GM12801 (cell line): Measurements from ENCODE around the gene HOXB6.

Experiments used
- TF ChIP-seq, protein P1 (sequence below): IDR thresholded peaks from one replicate; pipeline ENCODE4 v1.5.1; 2011; ENCODE audit warnings: control low read depth; ENCODE audit not compliant: insufficient read length; ENCODE audit errors: extremely low read depth

HOXB6 gene

DNA sequence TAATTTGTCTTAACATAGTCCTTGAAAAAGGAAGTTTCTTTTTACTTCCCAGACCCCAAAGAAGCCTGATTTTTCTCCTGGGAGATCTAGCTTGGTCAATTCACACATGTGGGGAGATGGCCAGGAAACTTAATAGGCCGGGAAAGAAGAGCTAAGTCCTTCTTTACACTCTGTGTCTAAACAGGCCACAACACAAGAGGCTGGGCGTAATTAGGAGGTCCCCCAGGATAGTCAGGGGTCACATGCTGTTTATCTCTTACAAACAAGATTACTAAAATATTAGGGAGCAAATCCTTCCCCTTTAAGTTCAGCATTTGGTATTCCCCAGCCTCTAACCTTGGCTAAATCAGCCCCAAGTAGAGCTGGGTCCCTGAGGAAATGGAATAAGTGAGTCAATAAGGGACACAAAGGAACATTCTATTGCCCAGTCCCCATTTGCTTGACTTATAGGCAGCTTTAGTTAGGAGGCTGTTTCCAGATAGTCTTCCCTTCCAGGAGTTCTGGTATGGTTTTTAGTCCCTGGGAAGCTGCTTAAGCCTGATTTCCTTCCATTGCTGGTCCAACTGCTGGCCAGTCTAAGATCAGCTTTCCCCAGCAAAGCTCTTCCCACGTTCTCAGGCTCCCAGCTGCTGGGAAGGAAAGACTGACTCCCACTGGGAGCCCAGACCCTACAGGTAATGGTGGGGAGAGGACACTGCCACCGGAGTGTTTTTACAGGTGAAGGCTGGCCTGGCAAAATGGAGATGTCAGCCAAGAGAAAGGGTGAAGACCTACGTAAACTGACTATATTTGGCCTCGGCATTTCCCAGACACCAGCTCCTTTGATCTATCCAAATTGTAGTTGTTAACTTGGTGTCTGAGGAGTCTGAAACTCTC lies 35.4 kb upstream of the HOXB6 start:
- TF ChIP-seq, protein P1, sequence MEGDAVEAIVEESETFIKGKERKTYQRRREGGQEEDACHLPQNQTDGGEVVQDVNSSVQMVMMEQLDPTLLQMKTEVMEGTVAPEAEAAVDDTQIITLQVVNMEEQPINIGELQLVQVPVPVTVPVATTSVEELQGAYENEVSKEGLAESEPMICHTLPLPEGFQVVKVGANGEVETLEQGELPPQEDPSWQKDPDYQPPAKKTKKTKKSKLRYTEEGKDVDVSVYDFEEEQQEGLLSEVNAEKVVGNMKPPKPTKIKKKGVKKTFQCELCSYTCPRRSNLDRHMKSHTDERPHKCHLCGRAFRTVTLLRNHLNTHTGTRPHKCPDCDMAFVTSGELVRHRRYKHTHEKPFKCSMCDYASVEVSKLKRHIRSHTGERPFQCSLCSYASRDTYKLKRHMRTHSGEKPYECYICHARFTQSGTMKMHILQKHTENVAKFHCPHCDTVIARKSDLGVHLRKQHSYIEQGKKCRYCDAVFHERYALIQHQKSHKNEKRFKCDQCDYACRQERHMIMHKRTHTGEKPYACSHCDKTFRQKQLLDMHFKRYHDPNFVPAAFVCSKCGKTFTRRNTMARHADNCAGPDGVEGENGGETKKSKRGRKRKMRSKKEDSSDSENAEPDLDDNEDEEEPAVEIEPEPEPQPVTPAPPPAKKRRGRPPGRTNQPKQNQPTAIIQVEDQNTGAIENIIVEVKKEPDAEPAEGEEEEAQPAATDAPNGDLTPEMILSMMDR: no peak

DNA sequence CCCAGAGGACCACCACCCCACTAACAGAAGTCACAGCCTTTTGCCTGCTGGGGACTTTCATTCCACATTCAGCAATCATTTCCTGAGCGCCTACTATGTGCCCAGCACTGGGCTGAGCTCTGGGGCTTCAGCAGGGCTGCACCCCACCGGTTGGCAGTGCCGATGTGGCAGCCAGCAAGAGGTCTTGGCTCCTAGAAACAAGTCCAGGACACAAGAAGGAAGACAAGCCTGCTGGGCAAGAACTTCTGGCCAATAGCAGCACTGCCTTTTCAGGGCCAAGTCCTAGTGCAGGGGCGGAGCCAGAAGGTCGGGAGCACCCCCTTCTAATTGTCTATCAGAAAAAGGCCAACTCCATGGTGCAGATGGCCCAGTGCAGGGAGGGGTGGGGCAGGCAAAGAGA lies 34.4 kb upstream of the HOXB6 start:
- TF ChIP-seq, protein P1: no peak

DNA sequence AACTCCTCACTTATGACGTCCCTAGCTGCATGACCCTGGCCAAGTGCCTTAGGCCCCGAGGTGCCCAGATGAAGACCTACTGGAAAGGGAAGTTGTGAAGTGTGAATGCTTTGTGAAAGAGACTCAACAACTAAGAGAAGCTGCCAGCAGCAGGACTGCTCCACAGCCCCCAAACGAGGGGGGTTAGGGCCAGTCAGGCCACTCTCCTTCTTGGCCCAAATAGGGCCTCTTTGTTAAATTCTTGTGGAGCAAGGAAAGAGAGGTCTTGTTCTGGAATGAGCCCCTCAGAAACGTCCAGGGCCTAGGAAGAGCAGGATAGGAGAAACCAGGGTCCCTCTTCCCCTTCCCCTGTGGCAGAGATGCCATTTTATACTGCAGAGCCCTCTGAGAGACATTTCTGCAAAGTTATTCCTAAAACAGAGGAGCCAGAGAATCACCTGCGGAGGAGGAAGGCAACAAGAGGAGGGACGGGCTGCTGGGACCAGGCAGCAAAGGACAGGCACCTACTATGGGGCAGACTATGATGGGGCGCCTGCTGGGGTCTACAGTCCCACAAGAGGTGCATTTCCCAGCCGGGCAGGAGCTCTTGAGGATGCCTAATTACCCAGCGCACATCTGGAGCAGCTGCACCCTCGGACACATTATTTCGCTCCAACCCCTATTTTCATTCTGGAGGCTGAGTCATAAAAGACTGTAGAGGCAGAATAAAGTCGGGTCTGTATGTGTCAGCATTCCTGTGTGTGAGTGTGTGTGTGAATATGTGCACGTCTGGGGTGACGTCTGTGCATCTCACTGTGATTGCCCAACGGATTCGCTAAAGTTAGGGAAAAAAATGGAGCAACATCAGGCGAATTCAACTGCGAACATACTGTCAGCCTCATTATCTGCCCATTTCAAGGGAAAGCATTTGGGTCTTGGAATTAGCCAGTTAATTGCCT lies 32.8 kb upstream of the HOXB6 start:
- TF ChIP-seq, protein P1: no peak

DNA sequence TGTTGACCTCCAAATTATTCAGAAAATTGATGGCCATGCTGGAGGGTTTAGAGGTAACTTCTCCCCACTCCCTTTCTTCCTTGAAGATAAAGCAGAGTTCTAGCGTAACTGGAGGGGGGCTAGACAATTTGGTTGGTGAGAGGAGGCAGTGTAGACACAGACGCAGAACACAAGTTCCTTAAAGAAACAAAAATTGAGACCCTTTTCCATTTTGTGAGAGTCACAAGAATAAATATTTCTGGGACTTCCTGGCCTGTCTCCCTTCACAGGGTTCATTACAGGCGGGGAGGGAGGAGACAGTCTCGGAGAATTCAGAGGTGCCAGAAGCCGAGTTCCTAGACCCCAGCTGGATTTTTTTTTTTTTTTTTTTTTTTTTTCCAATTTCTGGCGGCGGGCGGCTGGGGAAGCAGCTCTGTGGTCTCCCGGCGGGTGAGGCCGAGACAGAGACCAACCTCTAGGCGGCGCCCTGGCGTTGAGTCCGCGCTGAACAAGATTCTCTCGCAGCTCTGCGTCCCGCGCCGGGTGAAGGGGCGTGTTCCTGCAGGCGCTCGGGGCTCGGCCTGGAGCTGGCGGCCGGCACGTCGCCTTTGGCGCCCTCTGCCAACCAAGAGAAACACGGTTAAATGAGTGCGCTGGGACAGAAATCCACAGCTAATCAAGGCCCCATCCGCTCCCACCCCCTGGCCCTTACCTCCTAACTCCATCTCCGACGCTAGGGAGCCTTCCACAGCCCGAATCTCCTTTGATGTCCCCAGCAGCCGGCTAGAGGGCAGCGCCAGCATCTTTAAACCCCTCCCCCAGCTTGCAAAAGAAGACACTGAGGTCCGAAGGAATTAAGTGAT lies 31.6 kb upstream of the HOXB6 start:
- TF ChIP-seq, protein P1: no peak

DNA sequence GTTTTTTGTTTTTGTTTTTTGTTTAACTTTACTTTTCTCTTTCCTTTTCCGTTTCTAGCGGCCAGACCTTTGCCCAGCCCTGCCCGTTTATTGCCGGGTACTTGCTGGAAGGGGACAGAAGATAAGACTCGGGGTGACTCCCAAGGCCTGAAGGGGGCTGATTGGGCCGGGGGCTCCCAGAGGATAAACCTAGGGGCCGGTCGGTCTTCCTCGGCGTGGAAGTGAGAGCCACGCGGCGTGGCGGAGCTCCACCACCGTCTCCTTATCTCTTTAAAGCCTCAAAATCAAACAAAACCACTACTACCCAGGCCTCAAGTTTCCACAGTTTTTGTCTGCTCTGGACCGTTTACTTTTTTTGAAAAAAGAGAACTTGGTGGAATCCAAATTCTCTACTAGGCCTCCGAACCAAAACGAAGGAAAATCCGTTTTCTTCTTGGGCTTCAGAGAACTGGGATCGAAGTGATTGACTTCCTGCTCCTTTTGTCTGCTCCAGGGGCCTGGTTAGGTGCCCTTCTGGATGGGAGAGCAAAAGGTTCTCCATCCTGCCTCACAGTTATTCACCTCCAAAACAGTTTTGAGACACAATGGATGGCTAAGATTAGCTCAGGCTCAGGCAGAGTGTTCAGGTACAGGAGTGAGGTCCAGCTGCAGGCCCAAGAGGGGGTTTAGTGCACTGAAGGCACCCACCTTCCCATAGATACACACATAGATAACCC lies 29.9 kb upstream of the HOXB6 start:
- TF ChIP-seq, protein P1: no peak

DNA sequence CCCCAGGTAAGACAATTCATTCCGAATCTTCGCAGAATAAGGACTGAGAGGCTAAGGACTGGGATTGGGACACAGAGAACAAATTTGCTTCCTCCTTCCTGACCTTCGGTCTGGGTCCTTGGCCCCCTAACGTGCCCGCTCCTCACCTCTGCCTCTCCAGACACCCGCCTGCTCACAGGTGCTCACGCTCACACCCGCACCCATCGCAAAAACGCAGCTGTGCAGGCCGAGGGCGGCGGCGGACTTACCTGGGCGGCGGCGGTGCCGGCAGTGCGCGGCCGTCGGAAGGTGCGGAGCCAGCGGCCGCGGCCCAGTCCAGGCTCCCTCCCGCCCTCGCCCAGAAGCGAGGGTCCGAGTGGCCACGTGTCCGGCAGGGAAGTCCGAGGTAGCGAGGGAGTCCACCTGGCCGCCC lies 28.5 kb upstream of the HOXB6 start:
- TF ChIP-seq, protein P1: no peak
